T1000 (cell line): Measurements from ENCODE around the gene FNDC7.
A peak's percentile ranks its signal among the peaks of the same experiment; 100 is the strongest.
"Not testable (repeated sequence)": the region's sequence is repeated elsewhere in the genome, so short reads cannot be mapped to it uniquely, and the experiment has no call there.

Experiments used
- DNase-seq: peaks from one replicate; lab custom pipeline; 2025; ENCODE audit warnings: mixed read lengths; lab: John Stamatoyannopoulos, UW

FNDC7 gene, protein sequence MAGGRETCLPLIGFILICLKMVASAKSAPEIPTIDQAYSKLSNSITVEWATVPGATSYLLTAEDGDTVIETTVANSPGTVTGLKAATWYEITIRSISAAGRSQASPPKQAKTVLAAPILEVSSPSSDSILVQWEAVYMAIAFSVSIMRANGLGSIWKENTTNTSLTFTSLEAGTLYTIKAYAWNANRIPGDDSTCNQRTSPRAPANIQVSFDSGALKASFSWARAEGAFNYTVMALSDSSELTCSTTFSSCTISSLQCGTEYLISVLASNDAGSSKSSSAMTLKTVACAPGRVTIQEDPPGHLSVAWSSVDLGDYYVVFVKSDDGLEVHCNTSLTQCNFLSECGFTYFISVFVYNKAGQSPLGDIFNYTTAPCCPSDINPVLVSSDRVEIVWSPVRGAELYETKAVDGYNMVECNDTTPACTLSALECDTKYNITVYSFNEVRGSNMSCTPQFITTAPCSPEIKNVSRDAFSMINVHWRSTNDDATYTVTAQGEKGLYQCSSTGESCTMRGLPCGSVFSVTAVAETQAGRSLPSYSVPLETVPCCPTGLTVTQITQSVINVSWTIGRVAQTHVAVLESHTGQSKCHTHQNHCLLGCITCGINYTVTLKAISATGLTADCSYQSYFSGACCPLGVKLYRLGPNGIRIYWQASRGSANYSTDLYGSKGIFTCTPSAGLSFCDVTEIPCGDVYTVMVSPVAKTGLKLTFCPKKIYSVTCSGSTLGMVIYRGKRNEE

DNA sequence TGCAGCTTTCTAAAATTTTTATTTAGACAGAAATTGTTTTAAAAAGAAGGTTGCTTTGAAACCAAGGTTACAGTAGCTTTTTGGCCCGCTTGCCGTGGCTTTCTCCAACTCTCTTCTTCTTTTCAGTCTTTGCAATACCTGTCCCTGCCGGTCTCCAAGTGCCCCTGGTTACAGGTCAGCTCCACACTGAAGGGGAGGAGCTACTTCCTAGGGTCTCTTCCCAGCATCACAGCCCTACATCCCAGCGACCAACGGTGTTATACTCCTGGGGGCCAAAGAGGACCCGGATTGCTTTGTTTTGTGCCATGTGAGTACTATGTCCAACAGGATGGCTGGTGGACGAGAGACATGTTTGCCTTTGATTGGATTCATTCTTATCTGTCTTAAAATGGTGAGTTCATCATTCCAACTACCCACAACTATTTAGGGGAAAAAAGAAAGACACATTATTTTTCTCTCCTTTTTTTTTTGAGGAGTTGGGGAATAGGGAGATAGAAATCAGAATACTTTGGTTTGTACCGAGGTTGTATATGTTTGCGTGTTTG lies at the start of gene FNDC7:
Gene FNDC7 (plus strand): TSS at position 303 of the 545 bp plus-strand sequence. CDS start 26 bp downstream, at position 329.
- DNase-seq, result no peak

DNA sequence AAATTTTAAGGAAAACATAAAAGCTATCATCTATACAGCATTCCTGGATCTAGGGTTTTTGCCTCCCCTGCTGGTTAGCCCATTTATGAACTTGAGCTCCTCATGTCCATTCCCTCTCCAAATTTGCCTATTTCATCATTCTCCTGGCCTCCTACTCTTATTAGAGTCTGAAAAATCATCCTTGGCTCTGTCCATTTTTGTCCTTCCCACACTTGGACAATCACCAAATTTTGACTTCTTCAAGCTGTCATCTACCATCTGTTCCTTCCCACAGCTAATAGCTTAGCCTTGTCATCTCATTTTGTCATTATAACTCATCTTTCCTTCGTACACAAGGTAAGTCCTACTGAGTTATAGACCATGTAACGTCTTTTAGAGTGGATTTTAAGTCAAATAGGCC lies 49.6 kb upstream of the FNDC7 start:
- DNase-seq, result no peak

DNA sequence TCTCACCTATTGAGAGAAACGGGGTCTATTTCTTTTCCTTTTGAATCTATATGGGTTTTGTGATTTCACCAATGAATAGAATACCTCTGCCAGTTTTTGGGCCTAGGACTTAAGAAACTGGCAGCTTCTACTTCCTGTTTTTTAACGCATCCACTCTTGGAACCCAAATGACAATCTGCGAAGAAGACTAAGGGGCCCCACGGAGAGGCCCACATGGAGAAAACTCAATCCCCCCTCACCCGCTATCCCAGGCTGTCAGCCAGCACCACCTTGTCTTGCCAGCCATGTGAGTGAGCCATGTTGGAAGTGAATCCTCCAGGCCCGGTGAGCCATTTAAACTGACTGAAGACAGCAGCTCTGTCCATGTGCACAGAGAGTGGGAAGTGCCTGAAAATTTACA lies 48.2 kb upstream of the FNDC7 start:
- no peak for DNase-seq

DNA sequence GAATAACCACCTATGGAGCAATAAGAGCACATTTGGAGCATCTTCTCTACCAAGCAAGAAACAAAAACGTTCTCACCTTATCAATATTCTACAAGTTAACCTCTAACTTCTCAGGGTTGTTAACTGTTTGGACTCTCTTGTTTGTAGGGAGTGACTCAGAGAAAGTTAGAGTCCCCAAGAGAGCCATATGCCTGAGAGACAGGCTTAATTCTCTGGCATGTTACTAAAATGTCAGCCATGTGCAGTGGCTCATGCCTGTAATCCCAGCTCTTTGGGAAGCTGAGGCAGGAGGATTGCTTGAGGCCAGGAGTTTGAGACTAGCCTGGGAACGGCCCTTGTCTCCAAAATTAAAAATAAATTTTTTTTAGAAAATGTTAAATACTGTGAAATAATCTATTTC lies 47.6 kb upstream of the FNDC7 start:
- DNase-seq, result no peak

DNA sequence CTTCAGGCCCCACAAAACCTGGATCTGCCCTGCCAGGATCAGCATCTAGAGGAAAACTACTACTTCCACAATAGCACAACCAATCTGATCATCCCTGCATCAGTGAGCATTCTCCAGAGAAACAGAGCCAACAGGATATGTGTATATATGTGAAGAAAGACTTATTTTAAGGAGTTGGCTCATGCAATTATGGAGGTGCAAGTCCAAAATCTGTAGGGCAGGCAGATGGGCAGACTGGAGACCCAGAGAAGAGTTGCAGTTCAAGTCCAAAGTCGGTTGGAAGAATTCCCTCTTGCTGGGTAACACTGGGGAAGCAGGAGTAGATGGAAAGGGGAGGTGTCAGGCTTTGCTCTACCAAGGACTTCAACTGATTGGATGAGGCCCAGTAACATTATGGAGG lies 46.9 kb upstream of the FNDC7 start:
- DNase-seq, result no peak

DNA sequence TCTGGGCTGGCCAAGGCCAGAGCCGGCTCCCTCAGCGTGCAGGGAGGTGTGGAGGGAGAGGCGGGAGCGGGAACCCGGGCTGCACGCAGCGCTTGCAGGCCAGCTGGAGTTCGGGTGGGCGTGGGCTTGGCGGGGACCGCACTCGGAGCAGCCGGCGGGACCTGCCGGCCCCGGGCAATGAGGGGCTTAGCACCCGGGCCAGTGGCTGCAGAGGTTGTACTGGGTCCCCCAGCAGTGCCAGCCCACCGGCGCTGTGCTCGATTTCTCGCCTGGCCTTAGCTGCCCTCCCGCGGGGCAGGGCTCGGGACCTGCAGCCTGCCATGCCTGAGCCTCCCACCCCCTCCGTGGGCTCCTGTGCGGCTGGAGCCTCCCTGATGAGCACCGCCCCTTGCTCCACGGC lies 45.3 kb upstream of the FNDC7 start:
- DNase-seq, result not testable (repeated sequence)

DNA sequence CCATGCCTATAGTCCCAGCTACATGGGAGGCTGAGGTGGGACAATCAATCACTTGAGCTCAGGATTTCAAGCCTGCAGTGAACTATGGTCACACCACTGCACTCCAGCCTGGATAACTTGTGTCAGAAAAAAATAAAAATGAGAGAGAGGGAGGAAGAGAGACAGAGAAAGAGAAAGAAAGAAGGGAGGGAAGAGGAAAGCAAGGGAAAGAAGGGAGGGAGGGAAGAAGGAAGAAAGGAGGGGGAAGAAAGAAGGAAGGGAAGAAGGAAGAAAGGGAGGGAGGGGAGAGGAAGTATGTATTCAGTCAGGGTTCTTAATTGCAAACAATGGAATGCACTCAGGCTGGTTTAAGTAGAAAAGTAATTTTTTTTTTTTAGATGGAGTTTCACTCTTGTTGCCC lies 43.9 kb upstream of the FNDC7 start:
- no peak for DNase-seq

DNA sequence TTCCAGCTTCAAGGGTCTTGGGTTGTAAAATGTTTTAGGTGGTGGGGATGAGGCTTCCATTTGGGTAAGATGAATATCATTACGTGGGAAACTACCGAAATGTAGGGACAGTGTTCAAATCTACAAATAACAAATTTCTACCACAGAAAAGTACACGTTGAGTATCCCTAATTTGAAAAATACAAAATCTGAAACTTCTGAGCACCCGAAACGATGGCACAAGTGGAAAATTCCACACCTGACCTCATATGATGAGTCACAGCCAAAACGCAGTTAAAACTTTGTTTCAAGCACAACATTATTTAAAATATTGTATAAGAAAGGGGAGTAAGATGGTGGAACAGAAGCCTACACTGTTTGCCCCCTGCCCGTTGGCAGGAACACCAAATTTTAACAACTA lies 43.0 kb upstream of the FNDC7 start:
- DNase-seq, result no peak

DNA sequence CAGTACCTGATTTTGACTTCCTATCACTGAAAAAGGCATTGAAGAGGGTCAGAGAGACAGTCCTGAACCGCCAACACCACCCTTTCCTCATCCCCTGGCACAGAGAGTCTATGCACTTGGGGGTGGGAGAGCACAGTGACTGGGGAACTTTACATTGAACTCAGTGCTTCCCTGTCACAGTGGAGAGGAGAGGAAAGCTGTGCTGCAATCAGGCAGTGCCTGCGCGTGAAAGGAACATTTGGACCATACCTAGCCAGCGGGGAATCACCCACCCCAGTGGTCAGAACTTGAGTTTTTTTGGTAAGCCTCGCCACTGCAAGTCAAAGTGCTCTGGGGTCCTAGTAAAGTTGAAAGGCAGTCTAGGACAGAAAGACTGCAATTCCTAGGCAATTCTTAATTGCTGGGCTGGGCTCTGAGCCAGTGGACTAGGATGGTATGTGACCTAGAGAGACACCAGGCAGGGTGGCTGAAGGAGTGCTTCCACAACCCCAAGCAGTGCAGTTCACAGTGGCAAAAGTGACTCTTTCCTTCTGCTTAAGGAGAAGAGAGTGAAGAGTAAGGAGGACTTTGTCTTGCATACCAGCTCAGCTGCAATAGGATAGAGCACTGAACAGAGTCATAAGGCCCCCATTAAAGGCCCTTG lies 42.5 kb upstream of the FNDC7 start:
- no peak for DNase-seq

DNA sequence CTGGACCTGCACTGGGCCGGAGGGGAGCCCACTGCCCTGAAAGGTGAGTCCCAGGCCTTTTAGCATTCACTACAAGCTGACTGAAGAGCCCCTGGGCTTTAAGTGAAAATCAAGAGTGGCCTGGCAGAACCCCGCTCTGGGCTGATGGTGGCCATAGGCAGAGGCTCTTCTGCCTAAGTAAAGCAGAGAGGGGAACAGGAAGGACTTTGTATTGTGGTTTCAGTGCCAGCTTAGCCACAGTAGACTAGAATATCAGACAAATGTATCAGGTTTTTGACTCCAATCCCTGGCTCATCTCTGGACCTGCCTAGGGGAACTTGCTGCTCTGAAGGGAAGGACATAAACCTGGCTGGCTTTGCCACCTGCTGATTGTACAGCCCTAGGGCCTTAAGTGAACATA lies 41.6 kb upstream of the FNDC7 start:
- no peak for DNase-seq

DNA sequence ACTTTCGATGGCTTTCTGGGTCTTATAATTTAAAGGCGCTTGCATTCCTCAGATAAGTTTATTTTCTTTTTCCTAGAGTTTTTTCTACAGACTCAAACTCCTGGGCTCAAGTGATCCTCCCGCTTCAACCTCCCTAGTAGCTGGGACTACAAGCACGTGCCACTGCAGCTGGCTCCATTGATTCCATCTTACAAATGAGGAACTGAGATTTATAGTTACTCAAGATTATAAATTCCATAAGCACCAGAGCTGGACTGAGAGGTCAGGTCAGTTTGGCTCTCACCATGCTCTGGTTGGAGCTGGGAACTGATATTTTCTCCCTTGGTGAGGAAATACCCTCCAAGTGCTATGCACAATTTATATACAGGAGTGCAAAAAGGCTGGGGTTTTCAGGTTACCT lies 34.0 kb upstream of the FNDC7 start:
- DNase-seq, result no peak

DNA sequence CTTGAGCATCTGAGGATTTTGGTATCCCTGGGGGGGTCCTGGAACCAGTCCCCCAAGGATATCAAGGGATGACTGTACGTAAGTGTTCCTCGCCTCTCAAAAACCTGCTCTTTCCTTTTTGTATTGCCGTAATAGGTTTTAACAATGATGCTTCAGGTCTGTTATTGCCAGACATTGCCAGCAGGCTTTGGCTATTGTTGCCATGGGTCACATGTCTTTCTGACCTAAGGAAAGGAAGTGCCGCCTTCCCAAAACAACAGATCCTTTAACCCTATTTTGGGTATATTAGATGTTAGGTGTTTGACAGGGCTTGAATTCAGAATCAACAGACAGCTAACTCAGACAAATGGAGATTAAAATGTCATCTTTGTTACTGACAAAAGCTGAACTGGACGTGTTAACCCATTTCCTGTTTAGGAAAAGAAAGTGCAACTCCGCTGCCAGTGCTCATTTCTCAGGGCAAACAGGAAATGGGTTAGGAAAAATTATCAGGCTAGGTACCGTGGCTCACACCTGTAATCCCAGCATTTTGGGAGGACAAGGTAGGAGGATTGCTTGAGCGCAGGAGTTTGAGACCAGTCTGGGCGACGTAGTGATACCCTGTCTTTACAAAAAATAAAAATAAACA lies 33.0 kb upstream of the FNDC7 start:
- DNase-seq, result no peak

DNA sequence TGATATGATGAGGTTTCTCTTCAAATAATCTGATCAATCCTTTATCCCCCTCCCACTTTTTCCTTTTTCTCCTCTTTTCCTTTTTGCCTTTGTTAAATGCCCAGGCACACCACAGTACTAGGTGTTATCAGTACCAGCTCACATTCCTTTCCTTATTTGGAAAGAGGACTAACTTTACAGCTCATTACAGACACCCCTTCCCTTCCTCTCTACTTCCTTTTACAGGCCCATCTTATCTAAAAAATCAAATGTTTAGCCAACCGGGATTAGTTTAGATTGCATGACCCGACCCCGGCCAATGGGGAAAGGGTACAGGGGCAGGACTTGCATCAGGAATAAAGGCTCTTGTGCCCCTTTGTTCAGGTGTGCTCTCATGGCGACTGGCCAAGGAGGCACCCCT lies 31.0 kb upstream of the FNDC7 start:
- not testable (repeated sequence) for DNase-seq

DNA sequence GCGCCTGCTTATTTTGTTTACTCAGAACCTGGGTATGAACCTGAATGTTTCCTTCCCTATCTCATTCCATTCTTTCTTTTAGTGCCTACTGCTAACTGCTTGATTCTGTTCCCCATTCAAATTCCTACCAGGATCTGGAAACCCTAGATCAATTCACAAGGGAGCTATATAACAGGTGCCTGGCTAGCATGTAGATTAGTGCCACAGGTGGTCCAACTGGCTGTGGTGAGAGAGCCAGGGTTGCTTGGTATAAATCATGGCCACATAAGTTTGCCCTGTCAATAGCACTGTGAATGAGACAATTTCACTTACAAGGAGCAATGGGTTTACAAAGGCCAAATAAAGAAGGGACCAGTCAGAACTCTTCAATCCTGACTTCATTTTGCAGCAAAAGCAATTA lies 27.2 kb upstream of the FNDC7 start:
- DNase-seq, result no peak

DNA sequence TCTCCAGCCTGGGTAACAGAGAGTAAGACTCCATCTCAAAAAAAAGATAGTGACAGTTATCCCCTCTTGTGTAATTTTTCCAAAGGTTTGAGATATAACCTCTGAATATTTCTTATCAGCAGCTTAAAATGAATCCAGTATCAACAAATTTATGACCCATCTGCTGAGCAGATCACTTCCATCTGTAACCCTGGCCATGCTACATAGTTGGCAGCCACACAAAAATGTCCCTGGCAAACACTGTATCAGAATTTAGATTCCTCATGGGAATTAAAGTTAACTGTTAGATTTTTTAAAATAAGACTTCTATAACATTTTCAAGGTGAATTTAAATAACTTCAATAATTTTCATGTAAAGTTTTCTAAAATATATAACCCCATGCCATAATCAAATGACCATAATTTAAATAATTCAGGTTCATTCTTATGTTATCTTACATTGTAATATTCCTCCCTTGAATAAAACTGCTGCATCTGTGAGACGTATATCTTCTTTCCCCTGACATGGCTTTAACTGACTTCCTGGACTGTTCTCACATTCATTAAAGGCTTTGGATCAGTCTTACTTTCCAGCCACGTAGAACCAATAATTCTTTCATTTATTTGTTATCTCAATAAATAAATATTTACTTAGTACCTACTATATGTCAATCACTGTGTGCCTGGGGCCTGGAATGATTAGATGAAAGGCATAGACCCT lies 25.9 kb upstream of the FNDC7 start:
- no peak for DNase-seq

DNA sequence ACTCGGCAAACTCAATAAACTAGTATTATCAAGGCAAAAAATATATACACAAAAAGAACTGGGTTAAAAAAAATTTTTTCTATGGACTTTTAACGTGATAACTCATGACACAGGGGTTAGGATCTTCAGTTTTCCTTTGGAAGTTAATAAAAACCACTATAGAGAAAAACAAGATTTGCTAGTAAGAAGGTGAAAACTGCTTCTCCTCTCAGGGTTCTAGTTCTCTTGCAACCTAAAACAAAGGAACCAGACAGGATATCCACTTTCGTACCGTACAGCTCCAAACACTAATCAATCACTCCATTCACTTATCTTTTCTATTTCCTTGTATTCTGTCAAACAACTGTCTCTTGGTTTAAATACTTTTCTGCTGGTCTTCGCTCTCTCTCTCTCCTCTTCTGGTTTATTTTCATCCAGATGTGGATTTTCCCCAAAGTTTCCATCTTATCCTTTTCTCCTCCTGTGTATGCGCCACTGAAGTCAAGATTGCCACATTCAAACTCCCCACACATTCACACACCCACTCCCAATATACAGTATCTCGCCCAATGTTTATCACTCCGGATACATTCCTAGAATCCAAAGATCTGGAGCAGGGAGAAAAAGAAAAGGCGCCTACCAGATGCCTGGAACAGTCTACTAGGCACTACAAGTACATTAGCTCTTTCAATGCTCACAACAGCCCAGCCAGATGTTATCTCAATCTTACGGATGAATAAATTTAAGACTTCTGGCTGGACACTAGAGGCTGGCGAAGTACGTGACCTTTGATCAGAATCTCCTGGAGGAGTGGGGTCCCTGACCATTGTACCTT lies 21.4 kb upstream of the FNDC7 start:
- DNase-seq, result no peak

DNA sequence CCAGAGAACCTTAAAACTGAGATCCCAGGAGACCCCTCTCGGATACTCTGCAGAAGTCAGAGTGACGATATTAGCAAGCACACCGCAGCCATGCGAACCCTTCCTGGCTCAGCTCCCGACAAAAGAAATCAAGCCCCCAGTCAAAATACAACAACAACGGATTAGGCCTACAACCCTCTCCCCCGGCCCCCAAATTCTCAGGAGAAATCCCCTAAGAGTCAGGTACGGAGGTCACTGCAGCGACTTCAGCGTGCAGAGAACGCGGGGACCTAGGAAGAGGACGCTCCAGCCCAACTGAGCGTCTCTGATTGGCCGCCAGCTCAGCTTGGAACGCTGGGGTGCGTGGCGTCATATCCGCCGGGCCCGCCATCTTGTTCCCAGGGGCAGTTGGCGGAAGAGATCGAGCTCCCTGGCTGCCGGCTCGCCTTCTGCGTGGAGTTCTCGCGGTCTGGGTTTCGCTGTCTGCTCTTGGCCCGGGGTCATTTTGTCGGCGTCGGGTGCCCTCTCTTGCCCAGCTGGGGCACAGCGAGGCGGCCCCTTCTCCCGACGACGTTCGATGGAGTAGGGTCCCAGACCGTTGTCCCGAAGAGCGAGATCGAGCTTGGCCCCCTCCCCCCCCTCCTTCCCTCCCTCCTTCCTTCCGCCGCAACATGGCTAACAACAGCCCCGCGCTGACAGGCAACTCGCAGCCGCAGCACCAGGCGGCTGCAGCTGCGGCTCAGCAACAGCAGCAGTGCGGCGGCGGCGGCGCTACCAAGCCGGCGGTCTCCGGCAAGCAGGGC lies 20.6 kb upstream of the FNDC7 start, which contains the start of gene PRPF38B:
Gene PRPF38B (plus strand): TSS at position 369 of the 782 bp plus-strand sequence. CDS start 282 bp downstream, at position 651.
- peak; percentile 83 for DNase-seq

DNA sequence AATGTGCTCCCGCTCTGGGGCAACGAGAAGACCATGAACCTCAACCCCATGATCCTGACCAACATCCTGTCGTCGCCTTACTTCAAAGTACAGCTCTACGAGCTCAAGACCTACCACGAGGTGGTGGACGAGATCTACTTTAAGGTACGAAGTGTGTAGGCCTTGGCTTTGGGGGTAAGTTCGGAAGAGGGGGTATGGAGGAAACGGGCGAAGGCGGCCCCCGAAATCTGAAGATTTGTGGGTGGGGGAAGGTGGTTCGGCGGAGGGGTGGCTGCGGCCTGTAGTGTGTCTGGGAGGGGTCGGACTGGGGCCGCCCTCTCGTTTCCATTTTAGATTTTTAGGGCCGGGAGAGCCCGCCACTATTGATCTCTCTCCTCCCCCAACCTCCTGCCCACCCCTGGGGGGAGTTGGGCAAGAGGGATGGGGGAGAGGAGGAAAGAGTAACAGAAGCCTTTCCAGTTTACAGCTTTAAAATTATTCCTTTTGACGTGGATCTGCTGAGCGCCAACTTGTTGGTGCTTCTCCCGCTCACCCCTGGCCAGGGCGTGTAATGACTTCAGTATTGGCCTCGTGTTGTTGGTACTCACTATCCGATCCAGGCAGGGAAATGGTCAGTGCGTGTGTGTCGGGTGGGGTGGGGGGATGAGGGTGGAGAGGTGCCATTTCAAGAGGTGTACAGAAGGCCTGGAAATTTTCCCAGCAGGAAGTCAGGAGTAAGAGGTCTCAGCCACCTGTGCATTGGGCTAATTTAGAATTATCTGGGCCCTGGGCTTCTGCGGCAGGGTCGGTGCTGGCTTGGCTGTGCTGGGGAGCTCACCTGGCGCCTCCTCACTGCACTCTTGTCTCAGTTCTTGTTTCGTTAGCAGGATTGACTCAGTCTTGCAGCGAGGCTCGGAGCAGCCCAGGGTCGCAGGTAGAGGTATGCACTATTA lies 19.7 kb upstream of the FNDC7 start:
- DNase-seq, result no peak

DNA sequence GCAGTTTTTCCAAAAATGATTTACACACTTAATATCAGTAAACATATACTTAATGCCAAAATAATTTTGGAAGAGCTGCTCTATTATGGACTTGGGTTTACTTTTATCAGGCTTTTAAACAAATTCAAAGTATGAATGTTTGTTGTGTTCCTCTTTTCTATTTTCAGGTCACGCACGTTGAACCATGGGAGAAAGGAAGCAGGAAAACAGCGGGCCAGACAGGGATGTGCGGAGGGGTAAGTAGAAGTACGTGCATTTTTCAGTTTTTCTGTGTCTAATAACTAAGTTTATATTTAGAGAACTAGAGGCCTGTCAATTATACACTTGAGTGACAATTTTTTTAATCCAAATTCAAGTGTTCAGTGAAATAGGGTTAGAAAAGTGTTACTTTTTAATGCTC lies 17.2 kb upstream of the FNDC7 start:
- no peak for DNase-seq
